Activated CD4-positive, alpha-beta T cell treated with anti-CD3 and anti-CD28 coated beads for 1 hour (primary cell): Measurements from ENCODE around the gene EPHA3.

Experiments
- DNase-seq: peaks from one replicate; pipeline ENCODE4 v3.0.0-alpha.2; 2020

EPHA3 gene

DNA sequence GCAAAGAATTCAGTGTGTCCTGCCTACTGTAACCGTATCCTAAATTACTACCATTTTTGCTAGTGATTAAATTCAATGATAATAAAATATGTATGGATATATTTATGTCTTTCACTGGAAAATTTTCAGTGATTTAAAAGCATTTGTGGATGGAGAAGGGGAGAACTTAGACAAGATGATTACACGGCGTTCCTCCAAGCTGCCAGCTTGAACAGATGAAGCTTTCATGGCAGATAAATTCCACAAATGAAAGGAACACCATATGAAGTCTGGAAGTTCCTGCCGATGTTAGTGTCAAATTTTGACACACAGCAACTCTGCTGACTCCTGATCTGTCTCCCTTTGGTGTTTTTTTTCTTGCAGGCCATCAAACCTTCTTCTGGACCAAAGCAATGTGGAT, 364.7 kb downstream of the EPHA3 start:
- DNase-seq, result no peak

DNA sequence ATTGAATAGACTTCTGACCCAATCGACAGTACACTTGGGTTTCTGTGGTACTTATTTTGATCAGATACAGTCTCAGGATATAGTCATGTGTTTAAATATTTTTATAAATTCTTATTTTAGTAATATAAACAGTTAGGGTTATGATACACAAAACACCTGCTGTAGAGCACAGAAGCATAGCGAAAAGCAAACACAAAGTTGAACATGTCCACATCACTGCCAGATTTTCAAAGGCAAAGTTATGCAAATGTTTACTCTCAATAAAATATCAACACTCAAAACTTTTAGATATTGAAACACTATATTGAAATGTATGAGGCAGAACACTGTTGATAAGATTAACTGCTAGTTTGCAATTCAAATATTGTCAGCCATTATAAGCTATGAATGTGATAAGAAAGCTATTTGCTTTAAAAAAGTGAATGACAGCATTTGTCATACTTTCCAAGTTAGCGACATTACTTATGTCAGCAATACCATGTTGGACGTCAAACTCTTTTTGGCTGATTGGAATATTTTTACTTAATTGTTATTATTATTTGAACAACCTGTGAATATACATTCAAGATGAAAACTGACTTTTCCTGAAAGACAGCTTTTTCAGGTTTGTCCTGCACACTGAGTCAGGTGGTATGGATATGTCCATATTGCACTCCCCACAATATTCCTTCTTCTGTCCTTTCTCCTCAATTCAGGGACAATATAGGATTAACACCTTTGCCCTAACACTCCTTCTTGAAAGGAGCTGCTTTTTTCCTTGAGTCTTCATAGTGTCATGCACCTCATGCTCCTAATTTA, 367.1 kb downstream of the EPHA3 start:
- DNase-seq, result no peak

DNA sequence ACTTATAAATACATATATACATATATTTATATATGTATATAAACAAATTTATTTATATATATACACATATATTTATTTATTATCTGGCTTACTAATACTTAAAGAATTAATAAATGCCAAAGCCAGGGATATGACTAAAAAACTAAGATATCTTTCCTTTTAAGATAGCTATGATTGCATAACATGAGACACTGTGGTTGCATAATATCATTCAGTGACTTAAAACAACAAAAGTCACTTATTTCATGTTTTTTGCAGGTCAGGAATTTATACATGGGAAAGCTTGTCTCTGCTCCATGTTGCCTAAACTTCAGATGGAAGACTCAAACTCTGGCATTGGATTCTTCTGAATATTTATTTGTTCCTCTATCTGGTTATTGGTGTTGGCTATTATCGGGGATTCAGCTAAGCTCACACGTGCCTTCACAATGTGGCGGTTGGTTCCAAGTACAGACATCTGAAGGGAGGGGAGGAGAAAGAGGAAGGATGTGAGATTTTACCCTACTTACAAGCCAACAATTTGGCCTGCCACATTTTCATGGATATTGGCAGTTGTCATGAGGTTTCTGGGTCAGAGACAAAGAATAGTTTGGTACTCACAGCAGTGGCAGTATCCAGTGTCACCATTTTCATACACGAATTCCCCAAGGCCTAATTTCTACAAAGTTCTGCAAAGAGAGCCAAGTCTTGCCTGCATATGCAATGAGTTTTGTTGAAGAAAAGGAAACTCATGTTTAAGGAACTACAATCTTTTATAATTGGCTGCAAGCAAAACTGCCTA, 381.6 kb downstream of the EPHA3 start:
- DNase-seq, result no peak

DNA sequence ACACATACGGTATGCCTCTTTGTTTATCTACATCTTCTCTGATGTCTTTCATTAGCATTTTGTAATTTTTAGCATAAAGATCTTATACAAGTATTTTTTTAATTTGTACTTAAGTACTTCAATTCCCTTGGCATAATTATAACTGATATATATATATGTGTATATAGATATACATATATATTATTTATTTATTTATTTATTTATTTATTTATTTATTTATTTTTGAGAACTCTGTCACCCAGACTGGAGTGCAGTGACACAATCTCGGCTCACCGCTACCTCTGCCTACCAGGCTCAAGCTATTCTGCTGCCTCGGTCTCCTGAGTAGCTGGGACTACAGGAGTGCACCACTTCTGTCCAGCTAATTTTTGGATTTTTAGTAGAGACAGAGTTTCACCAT, 382.7 kb downstream of the EPHA3 start:
- DNase-seq, result no peak

DNA sequence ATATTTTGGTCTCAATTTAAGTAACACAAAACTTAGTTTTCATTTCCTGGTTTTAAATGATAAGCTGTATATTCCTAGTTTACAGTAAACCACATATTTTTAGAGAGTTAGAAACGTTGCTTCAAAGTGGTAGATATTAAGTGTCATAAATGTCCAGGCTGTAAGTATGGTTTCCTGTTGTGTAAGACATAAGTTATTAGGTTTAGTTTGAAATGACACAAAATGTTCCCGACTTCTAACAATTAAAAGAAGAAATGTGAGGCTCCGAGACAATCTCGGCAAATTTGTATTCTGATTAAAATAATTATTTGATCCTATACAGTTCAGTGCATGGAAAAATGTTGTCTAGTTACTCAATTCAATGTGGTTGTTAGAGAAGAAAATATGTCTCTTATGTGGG, 387.3 kb downstream of the EPHA3 start:
- no peak for DNase-seq

DNA sequence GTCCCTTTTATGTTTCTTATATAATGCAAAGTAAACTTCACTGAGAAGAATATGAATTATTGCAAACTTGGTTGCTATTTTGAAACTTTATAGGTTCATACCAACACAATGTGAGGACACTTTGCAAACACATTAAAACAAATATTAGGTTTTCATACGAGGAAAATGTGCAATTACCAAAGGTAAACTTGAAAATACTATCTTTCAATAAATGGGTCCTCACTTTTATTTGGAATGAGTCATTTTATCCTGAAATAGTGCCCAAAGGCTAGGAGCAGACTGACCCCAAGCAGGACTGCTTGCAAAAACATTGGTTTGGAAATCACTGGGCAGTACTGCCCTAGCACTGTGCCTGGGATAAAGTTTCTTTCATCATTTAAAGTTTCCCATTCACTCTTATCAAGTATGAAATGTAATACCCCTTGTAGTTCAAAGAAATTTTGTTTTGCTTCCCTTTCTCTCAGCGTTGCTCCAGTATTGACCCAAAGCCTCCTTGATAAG, 396.5 kb downstream of the EPHA3 start:
- DNase-seq, result no peak

DNA sequence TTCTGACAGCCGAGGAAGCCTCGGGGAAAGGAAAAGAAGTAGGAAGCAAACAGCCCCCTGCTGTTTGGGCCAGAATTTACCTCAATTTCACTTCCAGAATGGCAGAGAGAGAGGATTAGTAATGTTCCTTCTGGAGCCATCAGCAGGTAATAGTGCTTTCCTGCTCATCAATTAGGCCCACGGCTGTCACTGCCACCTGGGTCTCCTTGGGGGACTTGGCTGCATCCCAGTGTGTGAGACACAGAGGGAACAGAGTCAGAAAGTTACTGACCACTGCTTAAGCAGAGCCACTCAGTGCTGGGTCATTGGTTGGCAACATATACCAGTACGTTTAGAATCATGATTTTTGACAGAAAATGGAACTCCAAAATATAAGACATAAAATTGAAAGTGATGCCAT, 397.0 kb downstream of the EPHA3 start:
- no peak for DNase-seq

DNA sequence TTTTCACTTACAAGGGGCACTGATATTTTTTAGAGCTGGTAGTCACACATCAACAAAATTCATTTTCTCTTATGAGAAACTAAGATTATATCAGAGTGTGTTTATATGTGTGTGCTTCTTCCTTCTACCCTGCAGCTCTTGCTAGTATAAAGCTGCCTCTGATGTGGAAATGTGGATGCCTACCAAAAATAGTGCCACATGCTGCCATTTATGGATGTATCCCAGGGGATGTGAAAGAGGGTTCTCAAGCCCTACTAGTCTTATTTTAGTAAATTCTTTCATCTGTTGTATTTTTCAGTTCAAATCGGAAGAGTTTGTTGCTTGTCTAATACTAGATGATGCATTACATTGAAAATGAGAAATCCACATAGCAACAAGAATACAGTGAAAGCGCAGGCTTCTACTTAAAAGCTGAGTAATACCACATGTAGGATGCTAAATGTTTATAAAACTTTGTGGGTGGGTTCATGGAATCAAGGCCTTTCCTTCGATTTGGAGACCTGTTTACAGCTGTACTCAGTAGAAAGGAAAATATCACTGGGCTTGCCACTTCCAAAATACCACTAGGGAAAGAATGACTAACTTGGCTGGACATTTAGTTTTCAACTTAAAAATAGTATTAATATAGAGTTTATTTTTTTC, 399.2 kb downstream of the EPHA3 start:
- DNase-seq, result no peak

DNA sequence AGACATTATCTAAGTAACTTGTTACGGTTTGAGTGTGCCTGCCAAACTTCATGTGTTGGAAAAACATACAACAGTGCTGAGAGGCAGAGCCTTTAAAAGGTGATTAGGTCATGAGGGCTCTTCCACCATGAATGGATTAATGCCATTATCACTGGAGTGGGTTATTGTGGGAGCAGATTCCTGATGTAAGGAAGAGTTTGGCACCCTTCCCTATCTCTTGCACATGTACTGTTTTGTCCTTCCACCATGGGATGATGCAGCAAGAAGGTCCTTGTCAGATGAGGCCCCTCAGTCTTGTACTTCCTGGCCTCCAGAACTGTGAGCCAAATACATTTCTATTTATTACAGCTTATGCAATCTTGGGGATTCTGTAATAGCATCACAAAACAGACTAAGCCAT, 413.9 kb downstream of the EPHA3 start:
- DNase-seq, result no peak

DNA sequence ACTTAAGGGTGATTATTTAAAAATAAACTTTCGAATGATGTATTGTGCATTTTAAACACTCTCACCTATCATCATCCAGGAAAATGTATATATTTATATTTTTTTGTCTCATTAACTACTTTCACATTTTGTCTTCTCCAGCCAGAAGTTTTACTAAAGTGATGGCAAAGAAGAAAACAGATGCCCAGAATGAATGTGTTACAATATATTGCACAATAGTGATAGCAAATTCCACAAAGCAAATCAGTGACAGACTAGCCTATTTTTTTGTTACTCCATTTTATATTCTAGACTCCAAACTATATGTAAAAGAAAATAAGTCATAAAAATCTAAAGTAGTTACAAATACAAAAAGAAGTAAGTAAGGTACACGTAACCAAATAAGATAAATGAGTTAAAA, 414.7 kb downstream of the EPHA3 start:
- no peak for DNase-seq

DNA sequence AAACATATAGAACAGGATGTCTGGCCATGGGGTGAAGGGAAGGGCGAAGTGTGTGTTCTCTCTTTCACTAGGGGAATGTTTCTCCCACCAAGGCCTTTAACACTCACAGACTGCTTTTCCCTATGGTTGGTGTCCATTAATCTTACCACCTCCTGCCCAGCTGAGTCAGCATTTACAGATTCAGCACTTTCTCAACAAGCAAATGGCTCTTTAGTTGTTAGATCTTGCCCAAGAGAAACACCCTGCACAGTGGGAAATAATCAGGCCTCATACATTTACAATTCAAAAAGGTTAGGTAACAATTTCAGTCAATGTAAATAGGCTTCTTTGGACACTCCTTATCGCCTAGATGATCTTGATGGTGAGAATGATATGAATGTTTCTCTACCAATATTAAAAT, 418.2 kb downstream of the EPHA3 start:
- DNase-seq, result no peak

DNA sequence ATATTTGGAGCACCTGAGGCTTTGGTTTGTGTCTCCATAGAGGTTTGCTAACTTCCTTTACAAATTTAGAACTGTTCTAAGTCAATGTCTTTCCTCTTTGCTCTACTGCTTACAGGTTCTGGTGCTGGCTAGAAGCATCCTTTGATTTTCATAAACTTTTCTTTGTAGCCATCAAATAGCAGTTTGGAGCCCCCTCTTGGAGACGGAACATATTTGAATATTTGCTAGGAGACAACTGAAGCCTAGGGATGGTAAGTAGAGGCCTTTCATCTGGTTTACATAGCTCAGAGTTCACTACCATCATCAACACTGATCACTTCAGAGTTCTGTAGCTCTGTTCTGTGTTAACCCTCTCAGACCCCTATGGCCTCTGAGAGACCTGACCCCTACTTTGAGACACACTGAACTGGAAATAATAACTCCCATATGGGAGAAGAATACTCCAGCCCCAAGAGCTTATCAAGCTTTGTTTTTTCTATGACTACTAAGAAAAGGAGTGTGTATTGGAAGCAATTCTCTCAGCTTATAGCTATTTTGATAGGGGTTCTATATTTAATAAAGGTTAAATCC, 420.4 kb downstream of the EPHA3 start:
- DNase-seq, result no peak
